K562 (cell line): ENCODE data around the gene RARG. TPM values are rescaled to one million over a fixed set of nuclear protein-coding genes. Genes with fewer than 3 reads are reported as not detected.

Source experiments
- ARID2 ChIP-seq: fragments of 450-650 bp; IDR thresholded peaks from 2 replicates; pipeline ENCODE4 v1.6.1; 2017; ENCODE audit warnings: antibody characterized with exemption, mild to moderate bottlenecking
- ARID3B ChIP-seq: fragments of 250-450 bp; sonication (Bioruptor Pico); IDR thresholded peaks from 2 replicates; pipeline ENCODE4 v1.4.0; 2020; ENCODE audit warnings: borderline replicate concordance
- E2F8 ChIP-seq: fragments of 450-650 bp; IDR thresholded peaks from 2 replicates; pipeline ENCODE4 v1.7.1; 2018; ENCODE audit warnings: mild to moderate bottlenecking, low read depth; ENCODE audit not compliant: partially characterized antibody
- EHMT2 ChIP-seq: fragments of 450-650 bp; IDR thresholded peaks from 2 replicates; pipeline ENCODE4 v1.6.1; 2018; ENCODE audit warnings: antibody characterized with exemption
- HDAC8 ChIP-seq: fragments of 450-650 bp; IDR thresholded peaks from 2 replicates; pipeline ENCODE4 v1.6.1; 2016; ENCODE audit warnings: mild to moderate bottlenecking, missing genetic modification characterization, moderate library complexity, missing compliant biosample characterization
- IFI16 ChIP-seq: fragments of 250-450 bp; sonication (Bioruptor Pico); IDR thresholded peaks from 2 replicates; pipeline ENCODE4 v2.1.2; 2022; ENCODE audit warnings: mild to moderate bottlenecking, inconsistent platforms
- KDM5B ChIP-seq: fragments of 200-600 bp; sonication (generic); IDR thresholded peaks from 2 replicates; pipeline ENCODE4 v1.6.1; 2012; ENCODE audit warnings: low read depth, mild to moderate bottlenecking, moderate library complexity, low read length, control low read depth, inconsistent platforms; ENCODE audit not compliant: insufficient replicate concordance
- KLF6 ChIP-seq: fragments of 250-450 bp; sonication (Bioruptor Pico); IDR thresholded peaks from 2 replicates; pipeline ENCODE4 v1.4.0; 2020; ENCODE audit warnings: mild to moderate bottlenecking, moderate library complexity, borderline replicate concordance
- PHB ChIP-seq: fragments of 250-450 bp; sonication (Bioruptor Pico); IDR thresholded peaks from 2 replicates; pipeline ENCODE4 v1.5.0; 2021
- PHF20 ChIP-seq: fragments of 450-650 bp; IDR thresholded peaks from 2 replicates; pipeline ENCODE4 v1.6.1; 2018; ENCODE audit not compliant: partially characterized antibody
- POLR2G ChIP-seq: fragments of 200-400 bp; formaldehyde crosslinking; IDR thresholded peaks from 2 replicates; pipeline ENCODE4 v1.6.1; 2017; ENCODE audit warnings: low read depth, mild to moderate bottlenecking, antibody characterized with exemption, low read length, moderate library complexity
- PURB ChIP-seq: sonication (generic); formaldehyde crosslinking; IDR thresholded peaks from 2 replicates; pipeline ENCODE4 v1.9.0; 2021; ENCODE audit warnings: low read depth, mild to moderate bottlenecking, missing genetic modification reagents
- SOX6 ChIP-seq: fragments of 450-650 bp; IDR thresholded peaks from 2 replicates; pipeline ENCODE4 v1.6.1; 2014; ENCODE audit warnings: mild to moderate bottlenecking
- STAT5B ChIP-seq: fragments of 250-450 bp; sonication (Bioruptor Pico); IDR thresholded peaks from 2 replicates; pipeline ENCODE4 v1.8.0; 2021; ENCODE audit warnings: mild to moderate bottlenecking, inconsistent platforms
- TEAD1 ChIP-seq, 2 experiments: fragments of 450-650 bp in 1 of 2; sonication (generic) in 1 of 2; formaldehyde crosslinking; IDR thresholded peaks; 2 replicates each; pipeline versions ENCODE4 v1.4.0 to v1.8.0; 2020 to 2022; ENCODE audit warnings: mild to moderate bottlenecking in 2 of 2, missing genetic modification reagents in 1 of 2
- TEAD4 ChIP-seq, 2 experiments: sonication (generic) in 1 of 2; formaldehyde crosslinking in 1 of 2; IDR thresholded peaks; 2 replicates each; pipeline versions ENCODE4 v1.6.1 to v1.8.0; 2012 to 2022; ENCODE audit warnings: borderline replicate concordance in 1 of 2, inconsistent platforms in 1 of 2, low read length in 1 of 2, mild to moderate bottlenecking in 1 of 2, missing genetic modification reagents in 1 of 2
- THAP7 ChIP-seq: fragments of 250-450 bp; sonication (Bioruptor Pico); IDR thresholded peaks from 2 replicates; pipeline ENCODE4 v1.5.0; 2021
- U2AF1 ChIP-seq: fragments of 200-400 bp; formaldehyde crosslinking; optimal IDR thresholded peaks from 2 replicates; pipeline ENCODE3; 2017; ENCODE audit warnings: mild to moderate bottlenecking, low read depth, low read length, moderate library complexity
- XRCC3 ChIP-seq: fragments of 450-650 bp; IDR thresholded peaks from 2 replicates; pipeline ENCODE4 v1.6.1; 2017; ENCODE audit warnings: mild to moderate bottlenecking, moderate library complexity
- XRCC4 ChIP-seq: IDR thresholded peaks from one replicate; pipeline ENCODE4 v1.6.1; 2011; ENCODE audit not compliant: insufficient read depth, insufficient read length; ENCODE audit errors: extremely low read depth
- ZNF133 ChIP-seq: fragments of 250-450 bp; sonication (Bioruptor Pico); IDR thresholded peaks from 2 replicates; pipeline ENCODE4 v1.4.0; 2020; ENCODE audit warnings: mild to moderate bottlenecking
- ZNF174 ChIP-seq: fragments of 250-450 bp; sonication (Bioruptor Pico); IDR thresholded peaks from 2 replicates; pipeline ENCODE4 v1.4.0; 2020; ENCODE audit warnings: mild to moderate bottlenecking
- ZNF224 ChIP-seq: sonication (generic); formaldehyde crosslinking; IDR thresholded peaks from 2 replicates; pipeline ENCODE4 v1.8.0; 2022; ENCODE audit warnings: mild to moderate bottlenecking, missing genetic modification reagents
- ZNF717 ChIP-seq: fragments of 250-450 bp; sonication (Bioruptor Pico); IDR thresholded peaks from 2 replicates; pipeline ENCODE4 v1.5.0; 2021
- polyA plus RNA-seq, 8 experiments: library from polyadenylated mRNA; depleted of rRNA in 4 of 8; stranded (reverse) in 5 of 8; unstranded in 3 of 8; fragments of >200 nt; fragmentation: Nextera tagmentation in 2 of 8; fragmentation: Illumina TruSeq in 1 of 8; extraction: Ambion mirVana in 2 of 8; extraction: Trizol in 1 of 8; gene quantifications; 2 replicates each; pipeline versions ENCODE4 v1.2.1 to v1.2.3, GENCODE V29; 2011 to 2014; ENCODE audit warnings: inconsistent platforms in 1 of 8, missing spikeins in 1 of 8
- total RNA-seq, 7 experiments: library from RNA; depleted of rRNA in 6 of 7; stranded (reverse); fragments of >200 nt in 6 of 7; fragmentation: Illumina TruSeq in 2 of 7; extraction: Trizol in 2 of 7; gene quantifications; 2 replicates each; pipeline versions ENCODE4 v1.2.1 to v1.2.3, GENCODE V29; 2011 to 2021; ENCODE audit warnings: low replicate concordance in 1 of 7

RARG gene
- total and polyA plus RNA-seq, 9 of the 15 experiments (the other 6 are each of a cell fraction or from before 2014, with no cell fraction given), result 0.18 to 7.6 (median 3.8) TPM

GRCh38 chr12:53211476-53212381 is 20.3 kb downstream of the RARG start (continued):
- TF ChIP-seq THAP7 (CRISPR knock-in tag), result no peak
- TF ChIP-seq POLR2G, result no peak
- TF ChIP-seq IFI16, result no peak
- no peak for TF ChIP-seq E2F8
- no peak for TF ChIP-seq ARID2
- TF ChIP-seq TEAD1 (CRISPR knock-in tag; IDR thresholded peaks at IDR 0.05), result no peak
- TF ChIP-seq TEAD4 (IDR thresholded peaks at IDR 0.05; ENCODE audit: low read length), result no peak
- no peak for TF ChIP-seq TEAD4 (CRISPR knock-in tag; IDR thresholded peaks at IDR 0.05; ENCODE audit: borderline replicate concordance)
- no peak for TF ChIP-seq PHB (CRISPR knock-in tag)
- no peak for TF ChIP-seq EHMT2
- TF ChIP-seq ARID3B (CRISPR knock-in tag), result no peak
- no peak for TF ChIP-seq XRCC3
- no peak for TF ChIP-seq PURB (CRISPR knock-in tag)
- no peak for TF ChIP-seq XRCC4
- no peak for TF ChIP-seq ZNF224 (CRISPR knock-in tag)
- TF ChIP-seq KDM5B, result no peak
- TF ChIP-seq ZNF174, result no peak
- no peak for TF ChIP-seq HDAC8 (tag)
- TF ChIP-seq SOX6, result no peak
- TF ChIP-seq U2AF1, result no peak
- no peak for TF ChIP-seq PHF20
- no peak for TF ChIP-seq KLF6 (CRISPR knock-in tag)
- no peak for TF ChIP-seq ZNF133 (CRISPR knock-in tag)
- no peak for TF ChIP-seq ZNF717 (CRISPR knock-in tag)
- TF ChIP-seq STAT5B (CRISPR knock-in tag), result no peak
